Skin epidermis (tissue), 12 donors: ENCODE results near the gene LCN2.

Source experiments
- H3K27ac ChIP-seq, 21 experiments: fragments of 200-600 bp; sonication (generic) in 11 of 21; one replicate each; pipeline ENCODE4 v1.5.0; 2020; ENCODE audit warnings: mild to moderate bottlenecking in 3 of 21, inconsistent platforms in 2 of 21, moderate library complexity in 2 of 21
- H3K4me3 ChIP-seq, 7 experiments: fragments of 200-600 bp; sonication (generic) in 2 of 7; one replicate each; pipeline ENCODE4 v1.5.0; 2020; ENCODE audit warnings: inconsistent platforms in 2 of 7, mild to moderate bottlenecking in 2 of 7, moderate library complexity in 1 of 7

The LCN2 gene

GRCh38 chr9:128113526-128114325, 35.5 kb upstream of the LCN2 start:
- Histone ChIP-seq H3K4me3 (no peak overlapping the region), H3K27ac (peak overlapping the region in 1 of 21 experiments; percentile 51)

- H3K27ac ChIP-seq = peak overlapping the region in 1 of 21 experiments; percentile 51
- H3K4me3 ChIP-seq = no peak overlapping the region
Observed at GRCh38 chr9:128114326-128115186, 34.7 kb upstream of the LCN2 start.

- Histone ChIP-seq H3K4me3 (no peak overlapping the region), H3K27ac (peak overlapping the region in 1 of 21 experiments; percentile 51)
Observed at GRCh38 chr9:128115187-128116103, 33.8 kb upstream of the LCN2 start.

- H3K4me3 ChIP-seq = no peak overlapping the region
- H3K27ac ChIP-seq = no peak overlapping the region
Observed at GRCh38 chr9:128116104-128117083, 32.9 kb upstream of the LCN2 start.

- H3K4me3 ChIP-seq = no peak overlapping the region
- peak overlapping the region in 1 of 21 experiments; percentile 0 for H3K27ac ChIP-seq
Observed at GRCh38 chr9:128117613-128118471, 31.4 kb upstream of the LCN2 start.

GRCh38 chr9:128118472-128118857, 30.8 kb upstream of the LCN2 start:
- no peak overlapping the region for H3K27ac ChIP-seq

GRCh38 chr9:128118971-128119665, 30.1 kb upstream of the LCN2 start:
- Histone ChIP-seq H3K27ac (no peak overlapping the region), H3K4me3 (no peak overlapping the region)

More at GRCh38 chr9:128118472-128118857, 30.8 kb upstream of the LCN2 start:
- no peak overlapping the region for H3K4me3 ChIP-seq

GRCh38 chr9:128120061-128120740, 29.1 kb upstream of the LCN2 start:
- H3K27ac ChIP-seq = no peak overlapping the region
- no peak overlapping the region for H3K4me3 ChIP-seq

GRCh38 chr9:128120741-128121465, 28.4 kb upstream of the LCN2 start:
- no peak overlapping the region for H3K4me3 ChIP-seq
- no peak overlapping the region for H3K27ac ChIP-seq

- H3K4me3 ChIP-seq = no peak overlapping the region
- H3K27ac ChIP-seq = no peak overlapping the region
Observed at GRCh38 chr9:128121466-128121810, 27.8 kb upstream of the LCN2 start.

GRCh38 chr9:128121924-128122808, 27.1 kb upstream of the LCN2 start:
- H3K4me3 ChIP-seq = no peak overlapping the region
- H3K27ac ChIP-seq = no peak overlapping the region

- H3K4me3 ChIP-seq = no peak overlapping the region
Observed at GRCh38 chr9:128122809-128123175, 26.5 kb upstream of the LCN2 start.

GRCh38 chr9:128123451-128124080, 25.7 kb upstream of the LCN2 start:
- H3K4me3 ChIP-seq = no peak overlapping the region
- H3K27ac ChIP-seq = no peak overlapping the region

More at GRCh38 chr9:128122809-128123175, 26.5 kb upstream of the LCN2 start:
- H3K27ac ChIP-seq = no peak overlapping the region

- Histone ChIP-seq H3K27ac (no peak overlapping the region), H3K4me3 (no peak overlapping the region)
Observed at GRCh38 chr9:128124451-128124850, 24.8 kb upstream of the LCN2 start.
